SK-N-SH treated with all-trans-retinoic acid at 6 μM for 48 hours (cell line): ENCODE measurements around the gene RPS6KB2.

Experiments used
- ATAC-seq: fragments of 200-7000 bp; cut with Tn5 transposase; 3 replicates; pipeline ENCODE4 v1.9.1; 2020; ENCODE audit warnings: mild to moderate bottlenecking, moderate library complexity
- BACH2 ChIP-seq: fragments of 250-450 bp; sonication (Bioruptor Pico); IDR thresholded peaks from 2 replicates; pipeline ENCODE4 v1.9.0; 2021; ENCODE audit warnings: mild to moderate bottlenecking, borderline replicate concordance
- CSDC2 ChIP-seq: fragments of 250-450 bp; sonication (Bioruptor Pico); IDR thresholded peaks from 2 replicates; pipeline ENCODE4 v1.5.0; 2020; ENCODE audit warnings: mild to moderate bottlenecking, moderate library complexity
- ESRRG ChIP-seq: fragments of 250-450 bp; sonication (Bioruptor Pico); IDR thresholded peaks from 2 replicates; pipeline ENCODE4 v1.6.1; 2021; ENCODE audit warnings: mild to moderate bottlenecking
- GLIS3 ChIP-seq: fragments of 250-450 bp; sonication (Bioruptor Pico); IDR thresholded peaks from 2 replicates; pipeline ENCODE4 v1.5.0; 2020; ENCODE audit warnings: mild to moderate bottlenecking, moderate library complexity
- OSR1 ChIP-seq: fragments of 250-450 bp; sonication (Bioruptor Pico); IDR thresholded peaks from 2 replicates; pipeline ENCODE4 v1.8.0; 2022; ENCODE audit warnings: moderate library complexity, mild to moderate bottlenecking, inconsistent platforms
- PPARA ChIP-seq: fragments of 250-450 bp; sonication (Bioruptor Pico); IDR thresholded peaks from 2 replicates; pipeline ENCODE4 v1.5.0; 2020; ENCODE audit warnings: mild to moderate bottlenecking, borderline replicate concordance
- RARB ChIP-seq: fragments of 250-450 bp; sonication (Bioruptor Pico); IDR thresholded peaks from 2 replicates; pipeline ENCODE4 v1.8.0; 2021; ENCODE audit warnings: mild to moderate bottlenecking, moderate library complexity
- SNAI2 ChIP-seq: fragments of 250-450 bp; sonication (Bioruptor Pico); IDR thresholded peaks from 2 replicates; pipeline ENCODE4 v1.5.0; 2020; ENCODE audit warnings: mild to moderate bottlenecking, moderate library complexity
- TCF4 ChIP-seq: fragments of 250-450 bp; sonication (Bioruptor Pico); IDR thresholded peaks from 2 replicates; pipeline ENCODE4 v1.8.0; 2021; ENCODE audit warnings: mild to moderate bottlenecking, moderate library complexity, borderline replicate concordance
- TOX ChIP-seq: fragments of 250-450 bp; sonication (Bioruptor Pico); IDR thresholded peaks from 2 replicates; pipeline ENCODE4 v1.8.0; 2021; ENCODE audit warnings: mild to moderate bottlenecking, moderate library complexity, borderline replicate concordance
- ZFP30 ChIP-seq: fragments of 450-650 bp; formaldehyde crosslinking; IDR thresholded peaks from 2 replicates; pipeline ENCODE4 v1.5.0; 2022; ENCODE audit warnings: mild to moderate bottlenecking, moderate library complexity
- ZNF70 ChIP-seq: fragments of 450-650 bp; formaldehyde crosslinking; IDR thresholded peaks from 2 replicates; pipeline ENCODE4 v1.5.0; 2020; ENCODE audit warnings: mild to moderate bottlenecking, moderate library complexity
- ZNF8 ChIP-seq: fragments of 450-650 bp; formaldehyde crosslinking; IDR thresholded peaks from 2 replicates; pipeline ENCODE4 v1.5.0; 2020; ENCODE audit warnings: mild to moderate bottlenecking, moderate library complexity
- TF ChIP-seq, protein P1 (sequence below): fragments of 250-450 bp; sonication (Bioruptor Pico); IDR thresholded peaks from 2 replicates; pipeline ENCODE4 v1.8.0; 2021; ENCODE audit warnings: low read depth, mild to moderate bottlenecking, moderate library complexity, borderline replicate concordance
- TF ChIP-seq, protein P2 (sequence below): fragments of 250-450 bp; sonication (Bioruptor Pico); IDR thresholded peaks from 2 replicates; pipeline ENCODE4 v1.5.1; 2021; ENCODE audit warnings: mild to moderate bottlenecking, moderate library complexity
- TF ChIP-seq, protein P3 (sequence below): fragments of 250-450 bp; sonication (Bioruptor Pico); IDR thresholded peaks from 2 replicates; pipeline ENCODE4 v1.5.0; 2020; ENCODE audit warnings: mild to moderate bottlenecking, moderate library complexity
- TF ChIP-seq, protein P4 (sequence below): fragments of 250-450 bp; sonication (Bioruptor Pico); IDR thresholded peaks from 2 replicates; pipeline ENCODE4 v1.8.0; 2020; ENCODE audit warnings: mild to moderate bottlenecking, moderate library complexity, borderline replicate concordance
- TF ChIP-seq, protein P5 (sequence below): fragments of 250-450 bp; sonication (Bioruptor Pico); IDR thresholded peaks from 2 replicates; pipeline ENCODE4 v1.5.1; 2020; ENCODE audit warnings: low read depth, mild to moderate bottlenecking, moderate library complexity

RPS6KB2 gene

DNA sequence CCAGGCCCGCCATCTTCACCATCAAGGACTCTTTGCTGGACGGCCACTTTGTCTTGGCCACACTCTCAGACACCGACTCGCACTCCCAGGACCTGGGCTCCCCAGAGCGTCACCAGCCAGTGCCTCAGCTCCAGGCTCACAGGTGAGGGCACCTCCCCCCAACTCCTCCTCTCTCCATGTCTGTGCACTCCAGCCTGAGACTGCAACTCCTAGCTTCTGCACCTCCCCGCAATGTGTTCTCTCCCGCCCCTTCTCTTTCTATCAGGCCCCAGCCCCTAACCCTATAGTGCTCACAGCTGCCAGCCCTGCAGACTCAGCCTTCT lies 32.1 kb upstream of the RPS6KB2 start:
- no peak for TF ChIP-seq PPARA (CRISPR knock-in tag)
- TF ChIP-seq GLIS3 (CRISPR knock-in tag), result no peak
- TF ChIP-seq ZFP30, result no peak
- TF ChIP-seq, protein P1, sequence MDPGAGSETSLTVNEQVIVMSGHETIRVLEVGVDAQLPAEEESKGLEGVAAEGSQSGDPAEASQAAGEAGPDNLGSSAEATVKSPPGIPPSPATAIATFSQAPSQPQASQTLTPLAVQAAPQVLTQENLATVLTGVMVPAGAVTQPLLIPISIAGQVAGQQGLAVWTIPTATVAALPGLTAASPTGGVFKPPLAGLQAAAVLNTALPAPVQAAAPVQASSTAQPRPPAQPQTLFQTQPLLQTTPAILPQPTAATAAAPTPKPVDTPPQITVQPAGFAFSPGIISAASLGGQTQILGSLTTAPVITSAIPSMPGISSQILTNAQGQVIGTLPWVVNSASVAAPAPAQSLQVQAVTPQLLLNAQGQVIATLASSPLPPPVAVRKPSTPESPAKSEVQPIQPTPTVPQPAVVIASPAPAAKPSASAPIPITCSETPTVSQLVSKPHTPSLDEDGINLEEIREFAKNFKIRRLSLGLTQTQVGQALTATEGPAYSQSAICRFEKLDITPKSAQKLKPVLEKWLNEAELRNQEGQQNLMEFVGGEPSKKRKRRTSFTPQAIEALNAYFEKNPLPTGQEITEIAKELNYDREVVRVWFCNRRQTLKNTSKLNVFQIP (CRISPR knock-in tag), result no peak
- no peak for ATAC-seq

DNA sequence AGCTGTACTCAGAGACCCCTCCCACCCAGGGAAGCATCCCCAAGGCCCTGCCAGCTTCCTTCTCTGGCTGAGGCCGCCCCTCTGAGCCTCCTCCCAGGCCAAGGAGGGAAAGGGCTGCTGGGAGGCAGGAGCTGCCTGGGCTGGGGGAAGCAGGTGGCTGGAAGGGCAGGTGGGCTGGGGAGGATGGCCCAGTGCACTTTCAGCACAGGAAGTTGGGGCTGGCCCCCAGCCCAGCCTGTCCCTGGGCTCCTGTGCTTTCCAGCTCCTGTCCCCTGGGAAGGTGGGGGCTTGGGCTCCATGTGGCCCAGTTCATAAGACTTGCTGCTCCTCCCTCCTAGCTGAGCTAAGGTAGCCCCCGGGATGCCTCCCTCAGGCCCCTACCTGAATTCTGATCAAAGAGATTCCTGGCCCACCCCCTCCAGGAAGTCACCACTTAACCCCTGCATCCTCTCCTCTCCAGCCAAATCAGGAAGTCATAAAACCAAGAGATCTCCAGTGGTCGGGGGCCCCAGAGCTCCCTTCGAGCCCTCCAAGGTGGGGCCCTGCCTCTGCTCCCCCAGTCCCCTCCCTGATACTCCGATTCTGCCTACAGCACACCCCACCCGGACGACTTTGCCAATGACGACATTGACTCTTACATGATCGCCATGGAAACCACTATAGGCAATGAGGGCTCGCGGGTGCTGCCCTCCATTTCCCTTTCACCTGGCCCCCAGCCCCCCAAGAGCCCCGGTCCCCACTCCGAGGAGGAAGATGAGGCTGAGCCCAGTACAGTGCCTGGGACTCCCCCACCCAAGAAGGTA lies 31.5 kb upstream of the RPS6KB2 start:
- no peak for TF ChIP-seq GLIS3 (CRISPR knock-in tag)
- TF ChIP-seq, protein P2, sequence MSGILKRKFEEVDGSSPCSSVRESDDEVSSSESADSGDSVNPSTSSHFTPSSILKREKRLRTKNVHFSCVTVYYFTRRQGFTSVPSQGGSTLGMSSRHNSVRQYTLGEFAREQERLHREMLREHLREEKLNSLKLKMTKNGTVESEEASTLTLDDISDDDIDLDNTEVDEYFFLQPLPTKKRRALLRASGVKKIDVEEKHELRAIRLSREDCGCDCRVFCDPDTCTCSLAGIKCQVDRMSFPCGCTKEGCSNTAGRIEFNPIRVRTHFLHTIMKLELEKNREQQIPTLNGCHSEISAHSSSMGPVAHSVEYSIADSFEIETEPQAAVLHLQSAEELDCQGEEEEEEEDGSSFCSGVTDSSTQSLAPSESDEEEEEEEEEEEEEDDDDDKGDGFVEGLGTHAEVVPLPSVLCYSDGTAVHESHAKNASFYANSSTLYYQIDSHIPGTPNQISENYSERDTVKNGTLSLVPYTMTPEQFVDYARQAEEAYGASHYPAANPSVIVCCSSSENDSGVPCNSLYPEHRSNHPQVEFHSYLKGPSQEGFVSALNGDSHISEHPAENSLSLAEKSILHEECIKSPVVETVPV (CRISPR knock-in tag), result no peak
- TF ChIP-seq OSR1 (CRISPR knock-in tag), result no peak
- no peak for TF ChIP-seq ESRRG (CRISPR knock-in tag)
- TF ChIP-seq, protein P1 (CRISPR knock-in tag), result no peak
- no peak for TF ChIP-seq ZNF8
- TF ChIP-seq, protein P3, sequence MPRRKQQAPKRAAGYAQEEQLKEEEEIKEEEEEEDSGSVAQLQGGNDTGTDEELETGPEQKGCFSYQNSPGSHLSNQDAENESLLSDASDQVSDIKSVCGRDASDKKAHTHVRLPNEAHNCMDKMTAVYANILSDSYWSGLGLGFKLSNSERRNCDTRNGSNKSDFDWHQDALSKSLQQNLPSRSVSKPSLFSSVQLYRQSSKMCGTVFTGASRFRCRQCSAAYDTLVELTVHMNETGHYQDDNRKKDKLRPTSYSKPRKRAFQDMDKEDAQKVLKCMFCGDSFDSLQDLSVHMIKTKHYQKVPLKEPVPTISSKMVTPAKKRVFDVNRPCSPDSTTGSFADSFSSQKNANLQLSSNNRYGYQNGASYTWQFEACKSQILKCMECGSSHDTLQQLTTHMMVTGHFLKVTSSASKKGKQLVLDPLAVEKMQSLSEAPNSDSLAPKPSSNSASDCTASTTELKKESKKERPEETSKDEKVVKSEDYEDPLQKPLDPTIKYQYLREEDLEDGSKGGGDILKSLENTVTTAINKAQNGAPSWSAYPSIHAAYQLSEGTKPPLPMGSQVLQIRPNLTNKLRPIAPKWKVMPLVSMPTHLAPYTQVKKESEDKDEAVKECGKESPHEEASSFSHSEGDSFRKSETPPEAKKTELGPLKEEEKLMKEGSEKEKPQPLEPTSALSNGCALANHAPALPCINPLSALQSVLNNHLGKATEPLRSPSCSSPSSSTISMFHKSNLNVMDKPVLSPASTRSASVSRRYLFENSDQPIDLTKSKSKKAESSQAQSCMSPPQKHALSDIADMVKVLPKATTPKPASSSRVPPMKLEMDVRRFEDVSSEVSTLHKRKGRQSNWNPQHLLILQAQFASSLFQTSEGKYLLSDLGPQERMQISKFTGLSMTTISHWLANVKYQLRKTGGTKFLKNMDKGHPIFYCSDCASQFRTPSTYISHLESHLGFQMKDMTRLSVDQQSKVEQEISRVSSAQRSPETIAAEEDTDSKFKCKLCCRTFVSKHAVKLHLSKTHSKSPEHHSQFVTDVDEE, result no peak
- TF ChIP-seq RARB (CRISPR knock-in tag), result no peak
- TF ChIP-seq SNAI2, result no peak
- no peak for ATAC-seq

DNA sequence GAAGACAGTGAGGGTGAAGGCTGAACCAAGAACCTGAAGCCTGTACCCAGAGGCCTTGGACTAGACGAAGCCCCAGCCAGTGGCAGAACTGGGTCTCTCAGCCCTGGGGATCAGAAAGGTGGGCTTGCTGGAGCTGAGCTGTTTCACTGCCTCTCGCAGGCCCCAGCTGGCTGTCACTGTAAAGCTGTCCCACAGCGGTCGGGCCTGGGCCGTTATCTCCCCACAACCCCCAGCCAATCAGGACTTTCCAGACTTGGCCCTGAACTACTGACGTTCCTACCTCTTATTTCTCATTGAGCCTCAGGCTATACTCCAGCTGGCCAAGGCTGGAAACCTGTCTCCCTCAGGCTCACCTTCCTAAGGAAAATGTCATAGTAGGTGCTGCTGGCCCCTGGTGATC lies 30.8 kb upstream of the RPS6KB2 start:
- no peak for TF ChIP-seq ZNF8
- no peak for TF ChIP-seq TOX (CRISPR knock-in tag)
- no peak for TF ChIP-seq PPARA (CRISPR knock-in tag)
- TF ChIP-seq, protein P1 (CRISPR knock-in tag), result no peak
- TF ChIP-seq, protein P2 (CRISPR knock-in tag), result no peak
- no peak for TF ChIP-seq CSDC2 (CRISPR knock-in tag)
- no peak for TF ChIP-seq OSR1 (CRISPR knock-in tag)
- TF ChIP-seq GLIS3 (CRISPR knock-in tag), result no peak
- TF ChIP-seq, protein P3, result no peak
- TF ChIP-seq, protein P4, sequence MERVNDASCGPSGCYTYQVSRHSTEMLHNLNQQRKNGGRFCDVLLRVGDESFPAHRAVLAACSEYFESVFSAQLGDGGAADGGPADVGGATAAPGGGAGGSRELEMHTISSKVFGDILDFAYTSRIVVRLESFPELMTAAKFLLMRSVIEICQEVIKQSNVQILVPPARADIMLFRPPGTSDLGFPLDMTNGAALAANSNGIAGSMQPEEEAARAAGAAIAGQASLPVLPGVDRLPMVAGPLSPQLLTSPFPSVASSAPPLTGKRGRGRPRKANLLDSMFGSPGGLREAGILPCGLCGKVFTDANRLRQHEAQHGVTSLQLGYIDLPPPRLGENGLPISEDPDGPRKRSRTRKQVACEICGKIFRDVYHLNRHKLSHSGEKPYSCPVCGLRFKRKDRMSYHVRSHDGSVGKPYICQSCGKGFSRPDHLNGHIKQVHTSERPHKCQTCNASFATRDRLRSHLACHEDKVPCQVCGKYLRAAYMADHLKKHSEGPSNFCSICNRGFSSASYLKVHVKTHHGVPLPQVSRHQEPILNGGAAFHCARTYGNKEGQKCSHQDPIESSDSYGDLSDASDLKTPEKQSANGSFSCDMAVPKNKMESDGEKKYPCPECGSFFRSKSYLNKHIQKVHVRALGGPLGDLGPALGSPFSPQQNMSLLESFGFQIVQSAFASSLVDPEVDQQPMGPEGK (CRISPR knock-in tag), result no peak
- no peak for TF ChIP-seq SNAI2
- no peak for TF ChIP-seq TCF4 (CRISPR knock-in tag)
- TF ChIP-seq, protein P5, sequence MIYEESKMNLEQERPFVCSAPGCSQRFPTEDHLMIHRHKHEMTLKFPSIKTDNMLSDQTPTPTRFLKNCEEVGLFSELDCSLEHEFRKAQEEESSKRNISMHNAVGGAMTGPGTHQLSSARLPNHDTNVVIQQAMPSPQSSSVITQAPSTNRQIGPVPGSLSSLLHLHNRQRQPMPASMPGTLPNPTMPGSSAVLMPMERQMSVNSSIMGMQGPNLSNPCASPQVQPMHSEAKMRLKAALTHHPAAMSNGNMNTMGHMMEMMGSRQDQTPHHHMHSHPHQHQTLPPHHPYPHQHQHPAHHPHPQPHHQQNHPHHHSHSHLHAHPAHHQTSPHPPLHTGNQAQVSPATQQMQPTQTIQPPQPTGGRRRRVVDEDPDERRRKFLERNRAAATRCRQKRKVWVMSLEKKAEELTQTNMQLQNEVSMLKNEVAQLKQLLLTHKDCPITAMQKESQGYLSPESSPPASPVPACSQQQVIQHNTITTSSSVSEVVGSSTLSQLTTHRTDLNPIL, result no peak
- TF ChIP-seq ZNF70, result no peak
- no peak for TF ChIP-seq BACH2 (CRISPR knock-in tag)
- no peak for TF ChIP-seq ZFP30
- TF ChIP-seq RARB (CRISPR knock-in tag), result no peak
- TF ChIP-seq, all 23 proteins: peak for 0
- no peak for ATAC-seq
